GM19193 (cell line): ENCODE data around the gene SKA3.

ENCODE experiments used
- POLR2A ChIP-seq: IDR thresholded peaks from 4 replicates; pipeline ENCODE4 v1.6.1; 2011; ENCODE audit not compliant: insufficient read depth, insufficient read length; ENCODE audit errors: extremely low read depth

Gene SKA3

GRCh38 chr13:21149568-21149967 lies 26.8 kb downstream of the SKA3 start:
- TF ChIP-seq POLR2A: no peak

- no peak for TF ChIP-seq POLR2A
Measured at GRCh38 chr13:21148557-21149258, 27.6 kb downstream of the SKA3 start.

- TF ChIP-seq POLR2A: no peak
Measured at GRCh38 chr13:21147827-21148226, 28.5 kb downstream of the SKA3 start.

- no peak for TF ChIP-seq POLR2A
Measured at GRCh38 chr13:21142766-21143165, 33.6 kb downstream of the SKA3 start.

GRCh38 chr13:21139374-21139773 lies 37.0 kb downstream of the SKA3 start:
- TF ChIP-seq POLR2A: no peak

DNA sequence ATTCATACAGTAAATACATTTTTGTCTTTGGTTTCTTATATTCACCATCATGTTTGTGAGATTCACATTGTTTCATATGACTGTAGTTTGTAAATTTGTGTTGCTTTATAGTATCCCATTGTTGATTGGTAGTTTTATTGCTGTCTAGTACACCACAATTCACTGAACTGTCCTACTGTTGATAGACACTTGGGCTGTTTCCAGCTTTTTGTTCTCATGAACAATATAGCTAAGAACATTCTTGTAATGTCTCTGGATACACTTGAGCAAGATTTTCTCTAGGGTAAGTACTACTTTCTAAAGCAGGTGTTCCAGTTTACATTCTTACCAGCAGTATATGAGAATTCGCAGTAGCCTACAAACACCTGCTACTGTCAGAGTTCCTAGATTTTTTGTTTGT lies 37.8 kb downstream of the SKA3 start:
- TF ChIP-seq POLR2A: no peak

- TF ChIP-seq POLR2A: no peak
Measured at GRCh38 chr13:21137696-21138095, 38.7 kb downstream of the SKA3 start.

DNA sequence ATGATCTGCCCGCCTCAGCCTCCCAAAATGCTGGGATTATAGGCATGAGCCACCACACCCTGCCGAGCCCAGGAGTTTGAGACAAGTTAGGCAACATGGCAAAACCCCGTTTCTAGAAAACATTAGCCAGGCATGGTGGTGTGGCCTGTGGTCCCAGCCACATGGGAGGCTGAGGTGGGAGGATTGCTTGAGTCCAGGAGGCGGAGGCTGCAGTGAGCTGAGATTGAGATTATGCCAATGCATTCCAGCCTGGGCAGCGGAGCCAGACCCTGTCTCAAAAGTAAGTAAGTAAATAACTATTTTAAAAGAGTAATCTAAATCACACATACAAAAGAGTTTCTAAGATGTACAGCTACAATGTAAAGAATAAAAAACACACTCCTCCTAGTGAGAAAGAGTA lies 41.9 kb downstream of the SKA3 start:
- no peak for TF ChIP-seq POLR2A

DNA sequence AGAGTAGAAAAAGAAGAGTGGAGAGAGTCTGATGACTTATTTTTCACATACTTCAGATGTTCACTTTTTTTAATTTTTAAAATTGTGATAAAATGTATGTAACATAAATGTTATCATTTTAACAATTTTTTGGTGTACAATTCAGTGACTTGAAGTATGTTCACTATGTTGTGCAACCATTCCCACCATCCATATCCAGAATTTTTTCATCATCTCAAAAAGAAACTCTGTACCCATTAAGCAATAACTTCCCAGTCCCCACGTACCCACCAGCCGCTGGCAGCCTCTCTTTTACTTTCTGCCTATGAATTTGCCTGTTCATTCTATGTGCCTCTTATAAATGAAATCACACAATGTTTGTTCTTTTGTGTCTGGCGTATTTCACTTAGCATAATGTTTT lies 43.3 kb downstream of the SKA3 start:
- TF ChIP-seq POLR2A: no peak

DNA sequence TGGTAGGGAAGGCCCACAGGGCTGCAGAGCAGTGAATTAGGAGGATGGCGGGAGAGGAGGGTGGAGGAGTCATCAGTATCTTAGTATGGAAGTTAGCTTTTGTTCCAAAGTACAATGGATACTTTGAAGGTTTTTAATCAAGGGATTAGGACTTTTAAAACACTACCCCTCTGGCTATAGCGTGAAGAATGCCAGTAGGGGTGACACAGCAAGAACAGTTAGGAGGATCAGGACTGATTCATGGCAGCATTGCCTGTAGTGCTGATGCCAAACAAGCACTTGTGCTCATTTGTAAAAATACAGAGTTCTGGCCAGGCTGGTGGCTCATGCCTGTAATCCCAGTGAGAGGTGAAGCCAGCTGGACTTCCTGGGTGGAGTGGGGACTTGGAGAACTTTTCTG lies 46.2 kb downstream of the SKA3 start:
- TF ChIP-seq POLR2A: no peak

DNA sequence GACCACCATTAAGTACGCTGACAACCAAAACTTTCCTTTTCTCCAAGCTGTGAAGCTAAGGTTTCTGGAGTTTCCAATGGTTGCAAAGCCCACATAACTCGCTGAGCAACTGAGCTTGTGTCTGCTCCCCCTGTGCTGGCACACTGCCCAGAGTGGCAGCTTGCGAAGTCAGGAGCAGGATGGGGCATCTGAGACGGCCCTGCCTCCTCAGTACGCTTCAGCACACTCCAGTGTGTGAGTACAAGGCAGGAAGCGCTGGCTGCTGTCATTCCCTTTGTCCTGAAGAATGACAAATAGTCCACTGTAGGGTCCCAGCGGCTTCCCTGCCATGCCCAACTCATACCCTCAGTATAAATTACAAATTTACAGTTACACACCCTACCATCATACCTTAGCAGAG lies 51.5 kb downstream of the SKA3 start:
- TF ChIP-seq POLR2A: no peak

GRCh38 chr13:21123956-21124355 lies 52.4 kb downstream of the SKA3 start:
- TF ChIP-seq POLR2A: no peak

DNA sequence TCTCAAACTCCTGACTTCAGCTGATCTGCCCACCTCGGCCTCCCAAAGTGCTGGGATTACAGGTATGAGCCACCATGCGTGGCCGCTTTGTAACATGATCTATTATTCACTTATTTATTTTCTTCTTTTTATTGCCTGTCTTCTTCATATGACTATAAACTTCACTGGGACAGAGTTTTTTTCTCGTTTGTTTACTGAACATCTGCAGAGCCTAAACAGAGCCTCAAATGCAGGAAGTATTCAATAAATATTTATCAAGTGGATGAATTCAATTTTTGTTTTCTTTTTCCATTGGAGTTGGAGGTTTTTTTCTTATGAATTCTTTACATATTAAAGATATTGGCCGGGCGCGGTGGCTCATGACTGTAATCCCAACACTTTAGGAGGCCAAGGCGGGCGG lies 54.7 kb downstream of the SKA3 start:
- TF ChIP-seq POLR2A: no peak

DNA sequence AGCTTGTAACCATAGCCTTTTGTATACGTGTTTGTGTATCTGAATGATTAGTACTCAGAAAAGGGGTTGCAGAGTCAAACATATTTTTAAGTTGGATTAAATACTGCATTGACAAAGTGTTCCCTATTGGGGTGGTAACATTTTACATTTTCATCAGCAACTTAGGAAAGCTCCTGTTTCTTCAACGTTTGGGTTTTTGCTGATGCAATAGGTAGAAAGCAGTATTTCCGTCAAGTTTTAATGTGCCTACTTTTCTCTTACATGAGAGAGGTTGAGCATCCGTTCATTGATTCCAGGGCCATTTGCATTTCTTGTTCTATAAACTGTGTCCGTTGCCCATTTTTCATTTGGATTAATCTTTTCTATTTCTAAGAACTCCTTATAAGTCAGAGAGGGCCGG lies 56.2 kb downstream of the SKA3 start:
- no peak for TF ChIP-seq POLR2A

DNA sequence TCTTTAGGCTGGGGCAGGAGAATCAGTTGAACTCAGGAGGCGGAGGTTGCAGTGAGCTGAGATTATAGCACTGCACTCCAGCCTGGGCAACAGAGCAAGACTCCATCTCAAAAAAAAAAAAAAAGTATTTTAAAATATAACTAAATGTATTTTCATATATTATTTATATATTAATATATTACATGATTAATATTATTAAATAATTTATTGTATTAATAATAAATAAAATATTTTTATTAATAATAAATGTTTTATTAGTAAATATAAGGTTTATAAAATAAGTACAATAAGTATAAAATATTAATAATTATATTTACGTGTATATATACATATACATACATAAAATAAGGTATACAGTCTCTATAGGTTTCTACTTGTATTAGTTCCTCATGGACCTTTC lies 56.8 kb downstream of the SKA3 start:
- no peak for TF ChIP-seq POLR2A

GRCh38 chr13:21118180-21118579 lies 58.2 kb downstream of the SKA3 start:
- no peak for TF ChIP-seq POLR2A
